Left lung (tissue), 10 donors: ENCODE data around the gene PDCD4. TPM values are rescaled to one million over a fixed set of nuclear protein-coding genes. Genes with fewer than 3 reads are reported as not detected.

ENCODE experiments used
- ATAC-seq: fragments of 200-7000 bp; cut with Tn5 transposase; one replicate; pipeline ENCODE4 v1.9.1; 2020; ENCODE audit warnings: moderate library complexity
- DNase-seq, 4 donors: peaks; one replicate each; pipeline ENCODE4 v3.0.0-alpha.2; 2013 to 2020
- H3K27ac ChIP-seq, 2 donors: fragments of 200-600 bp; sonication (generic) in 1 of 2; one replicate each; pipeline versions ENCODE4 v1.5.0 to v1.8.0; 2020 to 2021
- H3K27me3 ChIP-seq, 2 donors: fragments of 200-600 bp; sonication (generic) in 1 of 2; one replicate each; pipeline versions ENCODE4 v1.5.0 to v1.8.0; 2020 to 2021
- H3K36me3 ChIP-seq, 2 donors: fragments of 200-600 bp; sonication (generic) in 1 of 2; one replicate each; pipeline versions ENCODE4 v1.5.0 to v1.8.0; 2020 to 2021
- H3K4me1 ChIP-seq, 2 donors: fragments of 200-600 bp; one replicate each; pipeline ENCODE4 v1.8.0; 2021
- H3K4me3 ChIP-seq, 2 donors: fragments of 200-600 bp; sonication (generic) in 1 of 2; one replicate each; pipeline versions ENCODE4 v1.5.0 to v1.8.0; 2020 to 2021; ENCODE audit warnings: mild to moderate bottlenecking in 1 of 2
- H3K9me3 ChIP-seq, 2 donors: fragments of 200-600 bp; sonication (generic) in 1 of 2; one replicate each; pipeline versions ENCODE4 v1.5.0 to v1.8.0; 2020 to 2021
- CTCF ChIP-seq, 2 donors: fragments of 200-600 bp; sonication (generic) in 1 of 2; IDR thresholded peaks; one replicate each; pipeline versions ENCODE4 v1.5.0 to v1.8.0; 2021; ENCODE audit warnings: antibody characterized with exemption in 2 of 2
- intact Hi-C, 2 donors: fragments of 100-400 bp; cut with DNase I; formaldehyde crosslinking; loops; one replicate each; pipeline versions ENCODE4 v1.11.2 to v1.14.2; 2022
- polyA plus RNA-seq, 6 donors: library from polyadenylated mRNA; unstranded; fragments of 120-200 nt; gene quantifications; one replicate each; pipeline ENCODE4 v1.2.1, GENCODE V29; 2013; ENCODE audit not compliant: insufficient read length in 6 of 6
- total RNA-seq, 2 donors: library from RNA; stranded (reverse); fragmentation: NEBNext Ultra II Directional; extraction: Animal tissue kit (Norgen Biotek cat#: 25700); gene quantifications; one replicate each; pipeline ENCODE4 v1.2.1, GENCODE V29; 2021
- donor health status: DM: no; HTN: yes; CAD: no.
- donor health status: DM: no; HTN: no; CAD: no.

Gene PDCD4
- total and polyA plus RNA-seq, 8 donors = 45.7 to 311 (median 220) TPM

- intact Hi-C loops = no loop called here
- H3K4me3 ChIP-seq = no peak overlapping the region
- no peaks in the 10 kb centered on the region for H3K36me3 ChIP-seq
- ATAC-seq = peak; percentile 59
- no peak for TF ChIP-seq CTCF (IDR thresholded peaks at IDR 0.05)
- H3K9me3 ChIP-seq = no peaks in the 10 kb centered on the region
- no peaks in the 10 kb centered on the region for H3K27me3 ChIP-seq
- H3K27ac ChIP-seq = peak overlapping the region in 1 of 2 donors; percentile 89
- DNase-seq = peak in 1 of 4 donors; percentile 78
- peaks cover 22 to 68% of the 10 kb centered on the region in 2 donors for H3K4me1 ChIP-seq
Observed at GRCh38 chr10:110857265-110858171, 14.2 kb upstream of the PDCD4 start.

- no peaks in the 10 kb centered on the region for H3K27me3 ChIP-seq
- H3K4me1 ChIP-seq = peaks cover 22 to 75% of the 10 kb centered on the region in 2 donors
- no peaks in the 10 kb centered on the region for H3K36me3 ChIP-seq
- ATAC-seq (no peak), DNase-seq (no peak)
- intact Hi-C loops = no loop called here
- TF ChIP-seq CTCF (IDR thresholded peaks at IDR 0.05) = no peak
- H3K9me3 ChIP-seq = no peaks in the 10 kb centered on the region
- H3K4me3 ChIP-seq = no peak overlapping the region
- peak overlapping the region in 1 of 2 donors; percentile 89 for H3K27ac ChIP-seq
Observed at GRCh38 chr10:110858297-110858934, 13.3 kb upstream of the PDCD4 start.

DNA sequence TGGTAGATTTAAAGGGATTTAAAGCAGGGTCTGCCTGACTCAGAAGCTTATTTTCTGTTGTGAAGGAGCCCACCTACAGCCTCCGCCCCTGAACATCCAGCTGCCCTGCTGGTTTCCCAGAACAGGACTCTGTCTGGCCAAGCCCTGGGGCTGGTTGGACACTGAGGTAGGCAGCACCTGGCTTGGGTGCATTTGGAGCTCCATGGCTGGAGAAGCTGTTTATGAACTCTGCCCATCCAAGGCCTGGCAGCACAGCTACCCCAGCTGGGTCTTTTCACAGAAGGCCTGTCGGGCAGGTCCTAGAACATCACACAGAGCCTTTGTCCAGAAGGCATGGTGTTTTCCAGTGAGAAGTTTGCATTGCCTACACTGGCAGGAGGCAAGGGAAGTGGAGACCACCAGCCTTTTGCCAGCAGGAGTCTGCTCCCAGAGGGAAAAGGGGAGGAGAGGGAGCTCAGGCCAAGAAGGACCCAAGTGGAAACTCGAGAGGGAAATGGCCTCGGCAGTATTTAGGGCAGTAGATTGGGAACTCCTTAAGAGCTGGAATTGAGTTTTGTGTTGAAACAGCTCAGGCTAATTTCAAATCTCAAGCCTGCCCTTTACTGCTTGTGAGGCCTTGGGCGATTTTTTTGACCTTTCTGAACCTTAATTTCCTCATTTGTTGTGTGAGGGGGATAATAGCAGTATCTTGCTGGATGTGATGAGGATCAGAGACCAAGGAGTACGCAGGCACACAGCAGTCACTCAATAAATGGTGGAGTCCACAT is 12.3 kb upstream of the PDCD4 start:
- intact Hi-C loops = no loop called here
- DNase-seq = no peak

DNA sequence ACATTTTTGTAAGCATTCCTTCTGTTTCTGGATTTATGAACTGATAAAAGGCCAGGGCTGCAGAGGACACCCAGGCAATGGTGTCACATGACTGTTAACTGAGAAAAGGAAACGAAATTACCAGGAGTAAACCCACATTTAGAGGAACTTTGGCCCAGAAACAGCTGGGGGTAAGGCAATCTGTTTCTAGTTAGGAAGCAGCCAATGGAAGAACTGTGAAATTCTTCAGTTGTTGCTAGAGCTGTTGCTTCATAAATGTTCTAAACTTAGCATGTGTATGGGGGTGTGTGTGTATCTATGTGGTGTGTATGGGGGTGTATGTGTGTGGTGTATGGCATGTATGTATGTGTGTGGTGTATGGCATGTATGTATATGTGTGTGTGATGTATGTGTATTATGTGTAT is 11.8 kb upstream of the PDCD4 start:
- no peak for TF ChIP-seq CTCF (IDR thresholded peaks at IDR 0.05)
- H3K4me3 ChIP-seq = no peak overlapping the region
- H3K36me3 ChIP-seq = no peaks in the 10 kb centered on the region
- DNase-seq (no peak), ATAC-seq (peak; percentile 23)
- H3K27ac ChIP-seq = peak overlapping the region; percentile 64 to 89
- no peaks in the 10 kb centered on the region for H3K27me3 ChIP-seq
- intact Hi-C loops = loop anchor here in 1 of 2 donors (10.0 kb wide), 1 partner anchor 55 kb away; no protein-coding TSS in a partner anchor
- H3K9me3 ChIP-seq = no peaks in the 10 kb centered on the region
- peaks cover 34 to 81% of the 10 kb centered on the region in 2 donors for H3K4me1 ChIP-seq

More for the DNA sequence above, 12.3 kb upstream of the PDCD4 start:
- TF ChIP-seq CTCF (IDR thresholded peaks at IDR 0.05) = no peak
- ATAC-seq = peak; percentile 22
- peak overlapping the region; percentile 64 to 89 for H3K27ac ChIP-seq
- H3K4me3 ChIP-seq = no peak overlapping the region
- H3K9me3 ChIP-seq = no peaks in the 10 kb centered on the region
- no peaks in the 10 kb centered on the region for H3K36me3 ChIP-seq
- H3K27me3 ChIP-seq = no peaks in the 10 kb centered on the region
- peaks cover 28 to 81% of the 10 kb centered on the region in 2 donors for H3K4me1 ChIP-seq
